ENCODE data around the gene PARD3. TPM values are rescaled to one million over a fixed set of nuclear protein-coding genes. Genes with fewer than 3 reads are reported as not detected.

The PARD3 gene
- total and polyA plus RNA-seq, 2 donors (not counting 3 experiments of a cell fraction or from before 2014, with no cell fraction given), result 7.3 to 24.1 TPM

- Histone ChIP-seq H3K79me2 (ENCODE audit: control insufficient read depth, insufficient read depth, low read length) (peaks cover 7% of the 10 kb centered on the region), H4K20me1 (replicated peaks; ENCODE audit: control insufficient read depth, extremely low read depth, insufficient read depth, low read length) (no peaks in the 10 kb centered on the region), H3K4me2 (ENCODE audit: insufficient read depth, low read length) (no peak overlapping the region), H3K9me3 (replicated peaks; ENCODE audit: control insufficient read depth, insufficient read depth, low read length) (no peaks in the 10 kb centered on the region), H3K27ac (ENCODE audit: insufficient read depth, low read depth, low read length) (no peak overlapping the region), H3K36me3 (ENCODE audit: control insufficient read depth in 2 of 2, extremely low read depth in 1 of 2, insufficient read depth in 2 of 2, low read length in 2 of 2) (no peaks in the 10 kb centered on the region), H3K9me1 (replicated peaks; ENCODE audit: control insufficient read depth, extremely low read depth, insufficient read depth, low read length) (no peaks in the 10 kb centered on the region), H3K27me3 (ENCODE audit: control insufficient read depth in 2 of 2, insufficient read depth in 2 of 2, low read length in 2 of 2) (no peaks in the 10 kb centered on the region), H3K9ac (replicated peaks; ENCODE audit: extremely low read depth, insufficient read depth, low read length) (no peak overlapping the region), H3K4me3 (replicated peaks in 1 of 3; ENCODE audit: insufficient read depth in 1 of 3, low read depth in 1 of 3, low read length in 3 of 3) (no peak overlapping the region), H3K4me1 (ENCODE audit: control insufficient read depth, extremely low read depth, insufficient read depth, low read length) (peaks cover 9% of the 10 kb centered on the region), H2AFZ (ENCODE audit: low read depth, low read length) (no peak overlapping the region)
- no TSS peak for BruUV-seq (replicated peaks)
- DNase-seq (ENCODE audit: low read depth, low spot score), result no peak
- ChIA-PET POLR2A (no interaction called here), CTCF (interaction anchor here (0.7 to 1.2 kb wide), 3 partner anchors 11 to 54 kb away, joined by 3 to 4 read pairs (median 3); no protein-coding TSS in a partner anchor)
- dilution Hi-C loops (cut with MboI; ENCODE audit: extremely low pct_ligation_motif_present, low sequenced_read_pairs), result no loop called here
- no peak for FAIRE-seq
- intact Hi-C loops (cut with micrococcal nuclease), result no loop called here
- TF ChIP-seq EZH2 (IDR thresholded peaks at IDR 0.05; ENCODE audit: borderline replicate concordance, low read depth, low read length, severe bottlenecking), result no peak
- TF ChIP-seq JUN (IDR thresholded peaks at IDR 0.05; ENCODE audit: borderline replicate concordance, insufficient read depth, insufficient read length, low read depth), result no peak
- TF ChIP-seq FOS (IDR thresholded peaks at IDR 0.05; ENCODE audit: borderline replicate concordance, insufficient read depth, low read length), result no peak
- TF ChIP-seq CTCF (IDR thresholded peaks at IDR 0.05; ENCODE audit: extremely low read depth in 1 of 2, insufficient read depth in 1 of 2, low read depth in 1 of 2, low read length in 2 of 2), result no peak
- no peak for TF ChIP-seq POLR2A (IDR thresholded peaks at IDR 0.05; ENCODE audit: low read depth, low read length)
- no peak for TF ChIP-seq MAX (IDR thresholded peaks at IDR 0.05; ENCODE audit: insufficient read depth, insufficient read length)
- no peak for TF ChIP-seq GATA2 (IDR thresholded peaks at IDR 0.05; ENCODE audit: insufficient read depth, insufficient read length, low read depth, low read length)
- TF ChIP-seq MYC (IDR thresholded peaks at IDR 0.05; ENCODE audit: low read depth, low read length), result no peak
- TF ChIP-seq POLR2AphosphoS5 (IDR thresholded peaks at IDR 0.05; ENCODE audit: insufficient read depth, low read depth, low read length), result no peak
These were observed 17.9 kb downstream of the PARD3 start for GRCh38 chr10:34797155-34797554.
